Measurements from ENCODE around the gene FRMD5. TPM values are rescaled to one million over a fixed set of nuclear protein-coding genes. Genes with fewer than 3 reads are reported as not detected.

FRMD5 gene
- total and polyA plus RNA-seq, 2 donors = 0.09 to 0.11 TPM

- Histone ChIP-seq H3K27me3 (ENCODE audit: control insufficient read depth in 2 of 2, insufficient read depth in 1 of 2, low read length in 1 of 2) (peaks cover 2 to 3% of the 10 kb centered on the region in 2 donors), H3K4me3 (ENCODE audit: low read length in 2 of 2) (no peak overlapping the region), H3K9me3 (ENCODE audit: control insufficient read depth in 2 of 2, insufficient read depth in 1 of 2, low read length in 1 of 2) (no peaks in the 10 kb centered on the region), H3K4me1 (ENCODE audit: control insufficient read depth in 2 of 2, insufficient read depth in 2 of 2, low read length in 2 of 2) (no peaks in the 10 kb centered on the region), H3K27ac (ENCODE audit: low read depth in 1 of 2, low read length in 1 of 2) (no peak overlapping the region), H3K36me3 (ENCODE audit: control insufficient read depth in 2 of 2, insufficient read depth in 2 of 2, low read length in 1 of 2) (no peaks in the 10 kb centered on the region)
- 80% methylated on average over 1 of the region's 1 CpG for WGBS
- DNase-seq (ENCODE audit: low read depth in 6 of 9, low spot score in 9 of 9) = no peak
Observed at GRCh38 chr15:44216958-44217357, 21.9 kb upstream of the FRMD5 start.

- no peaks in the 10 kb centered on the region for H3K9me3 ChIP-seq (ENCODE audit: control insufficient read depth in 2 of 2, insufficient read depth in 1 of 2, low read length in 1 of 2)
- no peak overlapping the region for H3K27ac ChIP-seq (ENCODE audit: low read depth in 1 of 2, low read length in 1 of 2)
- H3K4me1 ChIP-seq (ENCODE audit: control insufficient read depth in 2 of 2, insufficient read depth in 2 of 2, low read length in 2 of 2) = no peaks in the 10 kb centered on the region
- peaks cover 2 to 3% of the 10 kb centered on the region in 2 donors for H3K27me3 ChIP-seq (ENCODE audit: control insufficient read depth in 2 of 2, insufficient read depth in 1 of 2, low read length in 1 of 2)
- WGBS = 89% methylated on average over 3 of the region's 3 CpGs
- H3K4me3 ChIP-seq (ENCODE audit: low read length in 2 of 2) = no peak overlapping the region
- no peaks in the 10 kb centered on the region for H3K36me3 ChIP-seq (ENCODE audit: control insufficient read depth in 2 of 2, insufficient read depth in 2 of 2, low read length in 1 of 2)
- no peak for DNase-seq (ENCODE audit: low read depth in 6 of 9, low spot score in 9 of 9)
Observed at GRCh38 chr15:44215594-44215993, 20.5 kb upstream of the FRMD5 start.

- no peak overlapping the region for H3K27ac ChIP-seq (ENCODE audit: low read depth in 1 of 2, low read length in 1 of 2)
- H3K27me3 ChIP-seq (ENCODE audit: control insufficient read depth in 2 of 2, insufficient read depth in 1 of 2, low read length in 1 of 2) = peaks cover 0 to under 1% of the 10 kb centered on the region in 2 donors
- no peak for DNase-seq (ENCODE audit: low read depth in 6 of 9, low spot score in 9 of 9)
- H3K9me3 ChIP-seq (ENCODE audit: control insufficient read depth in 2 of 2, insufficient read depth in 1 of 2, low read length in 1 of 2) = no peaks in the 10 kb centered on the region
- no peaks in the 10 kb centered on the region for H3K36me3 ChIP-seq (ENCODE audit: control insufficient read depth in 2 of 2, insufficient read depth in 2 of 2, low read length in 1 of 2)
- no peak overlapping the region for H3K4me3 ChIP-seq (ENCODE audit: low read length in 2 of 2)
- no peaks in the 10 kb centered on the region for H3K4me1 ChIP-seq (ENCODE audit: control insufficient read depth in 2 of 2, insufficient read depth in 2 of 2, low read length in 2 of 2)
- 96% methylated on average over 2 of the region's 2 CpGs for WGBS
Observed at GRCh38 chr15:44208956-44209355, 13.9 kb upstream of the FRMD5 start.

GRCh38 chr15:44207643-44208042, 12.6 kb upstream of the FRMD5 start:
- H3K4me3 ChIP-seq (ENCODE audit: low read length in 2 of 2) = no peak overlapping the region
- H3K4me1 ChIP-seq (ENCODE audit: control insufficient read depth in 2 of 2, insufficient read depth in 2 of 2, low read length in 2 of 2) = no peaks in the 10 kb centered on the region
- H3K36me3 ChIP-seq (ENCODE audit: control insufficient read depth in 2 of 2, insufficient read depth in 2 of 2, low read length in 1 of 2) = no peaks in the 10 kb centered on the region
- no peaks in the 10 kb centered on the region for H3K9me3 ChIP-seq (ENCODE audit: control insufficient read depth in 2 of 2, insufficient read depth in 1 of 2, low read length in 1 of 2)
- H3K27ac ChIP-seq (ENCODE audit: low read depth in 1 of 2, low read length in 1 of 2) = no peak overlapping the region
- DNase-seq (ENCODE audit: low read depth in 6 of 9, low spot score in 9 of 9) = no peak
- H3K27me3 ChIP-seq (ENCODE audit: control insufficient read depth in 2 of 2, insufficient read depth in 1 of 2, low read length in 1 of 2) = peaks cover 0 to 5% of the 10 kb centered on the region in 2 donors
- WGBS = 86% methylated on average over 2 of the region's 2 CpGs

GRCh38 chr15:44199393-44199792, 4.3 kb upstream of the FRMD5 start:
- Histone ChIP-seq H3K27me3 (ENCODE audit: control insufficient read depth in 2 of 2, insufficient read depth in 1 of 2, low read length in 1 of 2) (peaks cover 17 to 36% of the 10 kb centered on the region in 2 donors), H3K4me3 (ENCODE audit: low read length in 2 of 2) (no peak overlapping the region), H3K9me3 (ENCODE audit: control insufficient read depth in 2 of 2, insufficient read depth in 1 of 2, low read length in 1 of 2) (peaks cover 0 to 2% of the 10 kb centered on the region in 2 donors), H3K27ac (ENCODE audit: low read depth in 1 of 2, low read length in 1 of 2) (no peak overlapping the region), H3K4me1 (ENCODE audit: control insufficient read depth in 2 of 2, insufficient read depth in 2 of 2, low read length in 2 of 2) (peaks cover 0 to 8% of the 10 kb centered on the region in 2 donors), H3K36me3 (ENCODE audit: control insufficient read depth in 2 of 2, insufficient read depth in 2 of 2, low read length in 1 of 2) (no peaks in the 10 kb centered on the region)
- DNase-seq (ENCODE audit: low read depth in 6 of 9, low spot score in 9 of 9) = no peak
- WGBS = 95% methylated on average over 3 of the region's 3 CpGs

- peaks cover 0 to 3% of the 10 kb centered on the region in 2 donors for H3K9me3 ChIP-seq (ENCODE audit: control insufficient read depth in 2 of 2, insufficient read depth in 1 of 2, low read length in 1 of 2)
- DNase-seq (ENCODE audit: low read depth in 6 of 9, low spot score in 9 of 9) = peak in 3 of 9 donors; percentile 4 to 16 (median 12)
- no peak overlapping the region for H3K27ac ChIP-seq (ENCODE audit: low read depth in 1 of 2, low read length in 1 of 2)
- H3K4me1 ChIP-seq (ENCODE audit: control insufficient read depth in 2 of 2, insufficient read depth in 2 of 2, low read length in 2 of 2) = peaks cover 0 to 11% of the 10 kb centered on the region in 2 donors
- H3K4me3 ChIP-seq (ENCODE audit: low read length in 2 of 2) = peak overlapping the region; percentile 29 to 59
- peaks cover 34 to 65% of the 10 kb centered on the region in 2 donors for H3K27me3 ChIP-seq (ENCODE audit: control insufficient read depth in 2 of 2, insufficient read depth in 1 of 2, low read length in 1 of 2)
- no peaks in the 10 kb centered on the region for H3K36me3 ChIP-seq (ENCODE audit: control insufficient read depth in 2 of 2, insufficient read depth in 2 of 2, low read length in 1 of 2)
- WGBS = 4% methylated on average over 74 of the region's 74 CpGs
Observed at GRCh38 chr15:44194323-44195150, 534 bp downstream of the FRMD5 start.

- no peak overlapping the region for H3K27ac ChIP-seq (ENCODE audit: low read depth in 1 of 2, low read length in 1 of 2)
- 13% methylated on average over 20 of the region's 20 CpGs for WGBS
- no peak overlapping the region for H3K4me3 ChIP-seq (ENCODE audit: low read length in 2 of 2)
- DNase-seq (ENCODE audit: low read depth in 6 of 9, low spot score in 9 of 9) = peak in 2 of 9 donors; percentile 2 to 8
- peaks cover 0 to 3% of the 10 kb centered on the region in 2 donors for H3K9me3 ChIP-seq (ENCODE audit: control insufficient read depth in 2 of 2, insufficient read depth in 1 of 2, low read length in 1 of 2)
- peaks cover 0 to 11% of the 10 kb centered on the region in 2 donors for H3K4me1 ChIP-seq (ENCODE audit: control insufficient read depth in 2 of 2, insufficient read depth in 2 of 2, low read length in 2 of 2)
- peaks cover 34 to 65% of the 10 kb centered on the region in 2 donors for H3K27me3 ChIP-seq (ENCODE audit: control insufficient read depth in 2 of 2, insufficient read depth in 1 of 2, low read length in 1 of 2)
- H3K36me3 ChIP-seq (ENCODE audit: control insufficient read depth in 2 of 2, insufficient read depth in 2 of 2, low read length in 1 of 2) = no peaks in the 10 kb centered on the region
Observed at GRCh38 chr15:44193651-44194322, 1.3 kb downstream of the FRMD5 start.

- Histone ChIP-seq H3K4me1 (ENCODE audit: control insufficient read depth in 2 of 2, insufficient read depth in 2 of 2, low read length in 2 of 2) (no peaks in the 10 kb centered on the region), H3K9me3 (ENCODE audit: control insufficient read depth in 2 of 2, insufficient read depth in 1 of 2, low read length in 1 of 2) (no peaks in the 10 kb centered on the region), H3K27ac (ENCODE audit: low read depth in 1 of 2, low read length in 1 of 2) (no peak overlapping the region), H3K4me3 (ENCODE audit: low read length in 2 of 2) (no peak overlapping the region), H3K27me3 (ENCODE audit: control insufficient read depth in 2 of 2, insufficient read depth in 1 of 2, low read length in 1 of 2) (peaks cover 11 to 33% of the 10 kb centered on the region in 2 donors), H3K36me3 (ENCODE audit: control insufficient read depth in 2 of 2, insufficient read depth in 2 of 2, low read length in 1 of 2) (no peaks in the 10 kb centered on the region)
- WGBS = 94% methylated on average over 4 of the region's 4 CpGs
- DNase-seq (ENCODE audit: low read depth in 6 of 9, low spot score in 9 of 9) = no peak
Observed at GRCh38 chr15:44188795-44189194, 6.3 kb downstream of the FRMD5 start.

GRCh38 chr15:44186705-44187104, 8.4 kb downstream of the FRMD5 start:
- DNase-seq (ENCODE audit: low read depth in 6 of 9, low spot score in 9 of 9) = no peak
- no peak overlapping the region for H3K4me3 ChIP-seq (ENCODE audit: low read length in 2 of 2)
- no peaks in the 10 kb centered on the region for H3K9me3 ChIP-seq (ENCODE audit: control insufficient read depth in 2 of 2, insufficient read depth in 1 of 2, low read length in 1 of 2)
- 96% methylated on average over 6 of the region's 6 CpGs for WGBS
- no peak overlapping the region for H3K27ac ChIP-seq (ENCODE audit: low read depth in 1 of 2, low read length in 1 of 2)
- H3K36me3 ChIP-seq (ENCODE audit: control insufficient read depth in 2 of 2, insufficient read depth in 2 of 2, low read length in 1 of 2) = no peaks in the 10 kb centered on the region
- H3K27me3 ChIP-seq (ENCODE audit: control insufficient read depth in 2 of 2, insufficient read depth in 1 of 2, low read length in 1 of 2) = peaks cover 3 to 17% of the 10 kb centered on the region in 2 donors
- H3K4me1 ChIP-seq (ENCODE audit: control insufficient read depth in 2 of 2, insufficient read depth in 2 of 2, low read length in 2 of 2) = no peaks in the 10 kb centered on the region

Data from thymus (tissue), 11 donors.